Adrenal gland (tissue), 12 donors: Measurements from ENCODE around the gene TBC1D22A. TPM values are rescaled to one million over a fixed set of nuclear protein-coding genes. Genes with fewer than 3 reads are reported as not detected.

Source experiments
- DNase-seq, 7 donors: peaks; one replicate each; pipeline ENCODE4 v3.0.0-alpha.2; 2019 to 2020
- H3K27ac ChIP-seq, 5 donors: fragments of 200-600 bp; sonication (generic) in 4 of 5; 1 replicate in 3 of 5; 2 replicates in 2 of 5; pipeline versions ENCODE4 v1.5.1 to v1.8.0; 2016 to 2020; ENCODE audit warnings: mild to moderate bottlenecking in 1 of 5
- H3K27me3 ChIP-seq: fragments of 200-600 bp; 2 replicates; pipeline ENCODE4 v1.8.0; 2021
- H3K36me3 ChIP-seq, 2 donors: fragments of 200-600 bp; replicated peaks in 1 of 2; 1 replicate in 1 of 2; 2 replicates in 1 of 2; pipeline versions ENCODE4 v1.5.1 to v1.8.0; 2018 to 2022
- H3K4me1 ChIP-seq, 2 donors: fragments of 200-600 bp; replicated peaks in 1 of 2; 1 replicate in 1 of 2; 2 replicates in 1 of 2; pipeline versions ENCODE4 v1.5.1 to v1.8.0; 2018 to 2021
- H3K4me3 ChIP-seq, 4 donors: fragments of 200-600 bp; sonication (generic) in 3 of 4; one replicate each; pipeline ENCODE4 v1.5.1; 2016 to 2018
- H3K9me3 ChIP-seq, 3 donors: fragments of 200-600 bp; sonication (generic) in 1 of 3; replicated peaks in 1 of 3; 1 replicate in 2 of 3; 2 replicates in 1 of 3; pipeline versions ENCODE4 v1.5.1 to v1.8.0; 2016 to 2021
- POLR2A ChIP-seq, 2 donors: fragments of 450-650 bp; IDR thresholded peaks; one replicate each; pipeline ENCODE4 v1.6.1; 2017; ENCODE audit warnings: antibody characterized with exemption in 2 of 2, mild to moderate bottlenecking in 2 of 2, moderate library complexity in 1 of 2
- WGBS, 4 donors: extraction: QIAGEN DNeasy Blood & Tissue Kit in 2 of 4; methylation state at CpG; one replicate each; pipeline versions ENCODE4 v1.1.5 to v1.1.7; 2013 to 2017; 5-methylcytosine and 5-hydroxymethylcytosine counted together
- intact Hi-C, 2 donors: fragments of 100-400 bp; cut with DNase I; formaldehyde crosslinking; loops; one replicate each; pipeline versions ENCODE4 v1.14.1 to v1.15.0; 2022 to 2023
- polyA plus RNA-seq, 3 donors: library from polyadenylated mRNA; stranded (reverse); fragments of 200-250 nt in 2 of 3; fragments of 350-450 nt in 1 of 3; fragmentation: Illumina TruSeq in 1 of 3; extraction: RNeasy Lipid Tissue Mini Kit (QIAGEN cat#74804) in 1 of 3; gene quantifications; one replicate each; pipeline ENCODE4 v1.2.3, GENCODE V29; 2013 to 2014
- total RNA-seq, 9 donors: library from RNA; depleted of rRNA in 4 of 9; stranded (reverse); fragments of >200 nt in 4 of 9; fragments of 120-200 nt in 1 of 9; fragmentation: NEBNext Ultra II Directional in 1 of 9; extraction: Animal tissue kit (Norgen Biotek cat#: 25700) in 1 of 9; gene quantifications; one replicate each; pipeline versions ENCODE4 v1.1.0 to v1.2.4, GENCODE V29; 2013 to 2023
- TF ChIP-seq, protein P1 (sequence below), 6 experiments: fragments of 450-650 bp in 4 of 6; fragments of 200-600 bp in 2 of 6; sonication (generic) in 1 of 6; IDR thresholded peaks; 1 replicate in 5 of 6; 2 replicates in 1 of 6; pipeline versions ENCODE4 v1.5.1 to v1.8.0; 2016 to 2021; ENCODE audit warnings: antibody characterized with exemption in 6 of 6, mild to moderate bottlenecking in 2 of 6, moderate library complexity in 1 of 6
- donor health status: healthy with polysubstance abuse.
- donor health status: Bipolar disorder and iron deficiency.
- donor health status: DM: yes; HTN: yes; CAD: no.
- donor health status: DM: no; HTN: no; CAD: no.
- donor health status: DM: no; HTN: no; CAD: no.
- donor health status: DM: yes; HTN: yes; CAD: no.

Gene TBC1D22A
- total and polyA plus RNA-seq, 12 donors = 11.5 to 44.2 (median 28.1) TPM

DNA sequence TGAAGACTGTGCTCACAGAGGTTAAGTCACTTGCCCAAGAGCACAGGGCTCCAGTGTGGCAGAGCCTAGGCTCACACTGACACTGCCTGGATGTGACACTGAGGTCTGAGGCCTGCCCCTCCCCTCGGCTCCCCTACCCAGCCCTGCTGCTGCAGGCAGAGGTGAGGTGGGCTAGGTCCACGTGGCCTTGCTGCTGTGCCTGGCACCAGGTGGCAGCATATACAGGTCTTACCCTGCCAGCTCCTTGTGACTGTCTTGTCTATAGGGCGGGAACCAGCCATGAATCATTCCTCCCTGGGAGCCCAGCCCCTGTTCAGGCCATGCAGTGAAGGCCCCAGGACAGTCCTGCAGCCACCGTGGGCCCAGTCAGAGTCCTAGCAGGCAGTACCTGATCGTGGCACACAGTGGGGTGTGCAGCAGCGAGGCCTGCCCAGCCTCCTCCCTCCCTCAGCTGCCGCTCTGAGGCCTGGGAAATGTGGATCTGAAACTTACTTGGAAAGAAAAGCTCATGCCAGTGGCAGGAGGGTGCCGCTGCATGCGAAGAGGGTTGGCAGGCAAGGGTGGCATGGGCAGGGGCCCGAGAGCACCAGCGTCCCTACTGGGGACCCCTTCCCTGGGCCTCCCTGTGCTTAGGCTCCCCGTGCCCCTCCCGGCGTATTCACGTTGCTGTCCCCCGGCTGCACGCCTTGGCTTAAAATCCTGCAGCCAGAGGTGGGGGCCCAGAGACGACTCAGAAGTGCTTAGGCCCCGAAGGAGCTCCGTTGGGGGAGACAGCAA is 23.2 kb upstream of the TBC1D22A start:
- peak in 5 of 7 donors; percentile 75 to 85 (median 81) for DNase-seq
- H3K9me3 ChIP-seq = no peaks in the 10 kb centered on the region
- TF ChIP-seq, protein P1, sequence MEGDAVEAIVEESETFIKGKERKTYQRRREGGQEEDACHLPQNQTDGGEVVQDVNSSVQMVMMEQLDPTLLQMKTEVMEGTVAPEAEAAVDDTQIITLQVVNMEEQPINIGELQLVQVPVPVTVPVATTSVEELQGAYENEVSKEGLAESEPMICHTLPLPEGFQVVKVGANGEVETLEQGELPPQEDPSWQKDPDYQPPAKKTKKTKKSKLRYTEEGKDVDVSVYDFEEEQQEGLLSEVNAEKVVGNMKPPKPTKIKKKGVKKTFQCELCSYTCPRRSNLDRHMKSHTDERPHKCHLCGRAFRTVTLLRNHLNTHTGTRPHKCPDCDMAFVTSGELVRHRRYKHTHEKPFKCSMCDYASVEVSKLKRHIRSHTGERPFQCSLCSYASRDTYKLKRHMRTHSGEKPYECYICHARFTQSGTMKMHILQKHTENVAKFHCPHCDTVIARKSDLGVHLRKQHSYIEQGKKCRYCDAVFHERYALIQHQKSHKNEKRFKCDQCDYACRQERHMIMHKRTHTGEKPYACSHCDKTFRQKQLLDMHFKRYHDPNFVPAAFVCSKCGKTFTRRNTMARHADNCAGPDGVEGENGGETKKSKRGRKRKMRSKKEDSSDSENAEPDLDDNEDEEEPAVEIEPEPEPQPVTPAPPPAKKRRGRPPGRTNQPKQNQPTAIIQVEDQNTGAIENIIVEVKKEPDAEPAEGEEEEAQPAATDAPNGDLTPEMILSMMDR (IDR thresholded peaks at IDR 0.05) = peak in 3 of 6 experiments; percentile 9 to 39 (median 26)
- peak in 1 of 2 donors; percentile 24 for TF ChIP-seq POLR2A (IDR thresholded peaks at IDR 0.05)
- H3K4me1 ChIP-seq = peaks cover 40 to 42% of the 10 kb centered on the region in 2 donors
- no peaks in the 10 kb centered on the region for H3K27me3 ChIP-seq
- intact Hi-C loops = loop anchor here in 1 of 2 donors (10.0 kb wide), 1 partner anchor 164 kb away; no protein-coding TSS in a partner anchor
- H3K36me3 ChIP-seq = no peaks in the 10 kb centered on the region
- 39 to 75% (median 66%) methylated on average over 7 to 20 of the region's 20 CpGs for WGBS, 4 donors
- peak overlapping the region in 2 of 4 donors; percentile 73 to 86 for H3K4me3 ChIP-seq
- H3K27ac ChIP-seq = peak overlapping the region; percentile 45 to 98 (median 81)

DNA sequence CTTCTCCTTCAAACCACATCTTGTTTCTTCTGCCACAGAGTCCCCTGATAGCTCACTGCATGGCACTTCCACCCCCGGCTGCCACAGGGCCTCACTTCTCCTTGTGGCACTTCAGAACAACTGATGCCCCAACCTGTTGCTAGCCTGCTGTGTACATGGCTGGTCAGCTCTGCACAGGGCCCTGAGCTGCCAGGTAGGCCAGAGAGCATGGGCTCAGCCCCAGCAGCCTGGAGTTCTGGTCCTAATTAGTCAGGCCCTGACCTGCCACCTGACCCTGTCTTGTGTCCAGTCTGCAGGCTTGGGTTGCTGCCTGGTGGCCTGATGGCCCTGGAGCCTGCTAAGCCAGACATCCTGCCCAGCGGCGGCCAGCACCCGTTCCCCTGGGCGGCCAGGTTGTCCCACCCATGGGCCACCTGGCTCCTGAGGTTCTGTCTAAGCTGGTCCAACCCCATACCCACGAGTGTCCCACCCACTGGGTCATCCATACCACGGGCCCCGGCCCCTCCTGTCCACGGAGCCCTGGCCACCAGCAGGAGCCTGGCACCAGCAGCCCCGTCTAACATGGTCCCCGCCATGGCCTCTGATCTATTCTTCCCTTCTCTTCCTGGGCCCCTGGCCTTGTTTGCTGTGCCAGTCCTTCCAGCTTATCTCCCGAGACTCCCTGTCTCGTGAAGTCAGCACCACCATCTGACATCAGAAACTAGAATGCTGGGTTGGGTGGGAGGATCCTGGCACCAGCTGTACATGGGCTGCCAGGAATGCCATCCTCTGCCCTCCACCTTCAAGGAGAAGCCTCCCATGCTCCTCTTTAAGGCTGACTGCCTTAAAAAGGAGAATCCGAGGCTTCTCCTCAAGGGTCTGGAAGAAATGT is 21.3 kb upstream of the TBC1D22A start:
- DNase-seq = peak in 1 of 7 donors; percentile 51
- intact Hi-C loops = no loop called here
- WGBS, 4 donors = 70 to 85% (median 81%) methylated on average over 7 to 14 of the region's 14 CpGs
- H3K27me3 ChIP-seq = no peaks in the 10 kb centered on the region
- H3K27ac ChIP-seq = no peak overlapping the region
- no peaks in the 10 kb centered on the region for H3K36me3 ChIP-seq
- H3K4me3 ChIP-seq = no peak overlapping the region
- TF ChIP-seq, protein P1 (IDR thresholded peaks at IDR 0.05) = no peak
- TF ChIP-seq POLR2A (IDR thresholded peaks at IDR 0.05) = no peak
- peaks cover 22 to 23% of the 10 kb centered on the region in 2 donors for H3K4me1 ChIP-seq
- no peaks in the 10 kb centered on the region for H3K9me3 ChIP-seq

DNA sequence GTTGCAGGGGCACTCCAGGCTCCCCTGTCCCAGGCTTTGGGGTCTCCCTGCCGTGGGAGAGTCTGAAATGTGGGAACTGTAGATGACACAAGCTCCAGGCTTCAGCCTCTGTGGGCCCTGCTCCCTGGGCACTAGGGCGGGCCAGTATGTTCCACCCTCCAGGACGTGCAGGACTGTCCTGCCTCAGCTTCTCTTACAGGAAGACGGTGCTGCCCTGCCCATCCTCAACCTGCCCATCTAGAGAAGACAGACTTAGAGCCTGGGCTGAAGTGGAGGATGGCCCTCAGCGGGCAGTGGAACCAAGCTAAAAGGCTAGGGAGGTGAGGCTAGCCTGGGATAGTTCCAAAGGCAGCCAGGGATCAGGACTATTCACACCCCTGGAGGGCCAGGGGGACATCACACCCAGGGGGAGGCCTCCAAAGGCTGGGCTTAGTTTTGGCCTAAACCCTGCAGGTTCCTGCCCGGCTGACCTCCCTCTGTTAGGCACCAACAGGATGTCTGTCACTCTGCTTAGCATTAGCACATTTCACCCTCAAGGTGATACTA is 20.4 kb upstream of the TBC1D22A start:
- 49 to 98% (median 90%) methylated on average over 3 to 6 of the region's 6 CpGs for WGBS, 4 donors
- no peak overlapping the region for H3K4me3 ChIP-seq
- H3K27me3 ChIP-seq = no peaks in the 10 kb centered on the region
- H3K27ac ChIP-seq = no peak overlapping the region
- TF ChIP-seq POLR2A (IDR thresholded peaks at IDR 0.05) = no peak
- TF ChIP-seq, protein P1 (IDR thresholded peaks at IDR 0.05) = no peak
- no peaks in the 10 kb centered on the region for H3K36me3 ChIP-seq
- intact Hi-C loops = no loop called here
- H3K9me3 ChIP-seq = no peaks in the 10 kb centered on the region
- DNase-seq = no peak
- H3K4me1 ChIP-seq = peaks cover 13 to 14% of the 10 kb centered on the region in 2 donors
